HG02759 (cell line): ENCODE results near the gene MCRS1.
"Not testable (repeated sequence)": the region's sequence is repeated elsewhere in the genome, so short reads cannot be mapped to it uniquely, and the experiment has no call there.

ENCODE experiments used
- ATAC-seq: cut with Tn5 transposase; IDR thresholded peaks from one replicate; pipeline ENCODE4 v1.9.1; 2021; ENCODE audit warnings: mild to moderate bottlenecking, moderate library complexity; ENCODE audit not compliant: unreplicated experiment

The MCRS1 gene

DNA sequence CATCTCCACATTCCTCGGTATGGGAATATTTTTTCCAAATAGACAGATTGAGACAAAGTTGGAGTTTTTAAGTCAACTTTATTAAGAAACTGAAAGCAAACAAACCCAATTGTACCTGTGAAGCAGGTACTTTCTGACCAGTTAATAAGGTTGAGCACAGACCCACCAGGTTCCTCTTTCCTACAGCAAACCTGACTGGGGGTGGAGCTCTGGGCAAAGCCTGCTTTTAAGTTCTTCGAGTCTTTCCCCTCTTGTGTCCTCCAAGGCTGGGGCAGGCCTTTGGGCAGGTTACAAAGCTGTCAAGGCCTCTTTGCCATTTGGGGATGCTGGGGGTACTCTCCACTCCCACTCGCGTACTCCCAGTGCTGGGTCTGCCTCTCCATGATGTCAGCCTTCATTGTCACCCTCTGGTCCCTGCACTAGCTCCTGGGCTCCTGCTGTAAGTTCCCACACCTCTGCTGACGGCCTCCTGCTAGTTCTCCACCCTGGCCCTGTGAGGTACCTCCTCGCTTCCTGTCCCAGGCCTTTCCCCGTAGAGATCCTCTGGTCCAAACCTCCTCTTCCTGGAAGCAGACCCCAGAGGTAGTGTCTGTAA is 25.9 kb downstream of the MCRS1 start:
- ATAC-seq, result no peak

- no peak for ATAC-seq
These were observed 26.6 kb downstream of the MCRS1 start for GRCh38 chr12:49541140-49541861.

DNA sequence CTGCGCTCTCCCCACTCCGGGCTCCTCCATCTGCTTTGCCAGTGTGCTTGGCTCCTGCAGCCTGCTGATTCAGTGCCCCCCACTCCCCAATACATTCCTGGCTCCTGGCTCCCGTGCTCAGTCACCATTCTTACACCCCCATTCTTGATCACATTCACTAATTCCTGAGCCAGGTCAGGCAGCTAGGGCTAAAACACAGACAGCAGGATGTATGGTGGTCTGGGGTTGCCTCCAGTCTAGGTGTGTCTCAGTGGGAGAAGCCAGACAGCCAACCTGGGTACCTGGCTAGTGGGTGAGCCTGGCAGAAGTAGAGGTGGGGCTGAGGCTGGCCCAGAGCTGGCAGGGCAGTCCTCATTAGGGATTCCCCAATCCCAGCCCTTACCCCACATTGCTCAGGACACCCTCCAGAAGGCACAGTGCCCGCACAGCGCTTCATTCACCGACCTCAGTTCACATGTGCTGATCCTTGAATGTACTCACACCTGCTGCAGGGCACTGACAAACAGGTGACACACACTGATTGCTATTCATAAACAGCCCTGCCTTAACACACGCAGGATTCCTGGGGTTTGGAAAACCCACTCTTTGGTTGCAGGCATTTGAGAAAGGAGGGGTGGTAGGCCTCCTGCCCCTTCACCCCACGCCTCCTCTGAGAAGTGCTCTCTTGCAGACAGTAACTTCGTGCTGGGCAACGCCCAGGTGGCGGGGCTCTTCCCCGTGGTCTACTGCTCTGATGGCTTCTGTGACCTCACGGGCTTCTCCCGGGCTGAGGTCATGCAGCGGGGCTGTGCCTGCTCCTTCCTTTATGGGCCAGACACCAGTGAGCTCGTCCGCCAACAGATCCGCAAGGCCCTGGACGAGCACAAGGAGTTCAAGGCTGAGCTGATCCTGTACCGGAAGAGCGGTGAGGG is 27.5 kb downstream of the MCRS1 start:
- ATAC-seq, result no peak

- no peak for ATAC-seq
These were observed 28.3 kb downstream of the MCRS1 start for GRCh38 chr12:49539406-49540228.

DNA sequence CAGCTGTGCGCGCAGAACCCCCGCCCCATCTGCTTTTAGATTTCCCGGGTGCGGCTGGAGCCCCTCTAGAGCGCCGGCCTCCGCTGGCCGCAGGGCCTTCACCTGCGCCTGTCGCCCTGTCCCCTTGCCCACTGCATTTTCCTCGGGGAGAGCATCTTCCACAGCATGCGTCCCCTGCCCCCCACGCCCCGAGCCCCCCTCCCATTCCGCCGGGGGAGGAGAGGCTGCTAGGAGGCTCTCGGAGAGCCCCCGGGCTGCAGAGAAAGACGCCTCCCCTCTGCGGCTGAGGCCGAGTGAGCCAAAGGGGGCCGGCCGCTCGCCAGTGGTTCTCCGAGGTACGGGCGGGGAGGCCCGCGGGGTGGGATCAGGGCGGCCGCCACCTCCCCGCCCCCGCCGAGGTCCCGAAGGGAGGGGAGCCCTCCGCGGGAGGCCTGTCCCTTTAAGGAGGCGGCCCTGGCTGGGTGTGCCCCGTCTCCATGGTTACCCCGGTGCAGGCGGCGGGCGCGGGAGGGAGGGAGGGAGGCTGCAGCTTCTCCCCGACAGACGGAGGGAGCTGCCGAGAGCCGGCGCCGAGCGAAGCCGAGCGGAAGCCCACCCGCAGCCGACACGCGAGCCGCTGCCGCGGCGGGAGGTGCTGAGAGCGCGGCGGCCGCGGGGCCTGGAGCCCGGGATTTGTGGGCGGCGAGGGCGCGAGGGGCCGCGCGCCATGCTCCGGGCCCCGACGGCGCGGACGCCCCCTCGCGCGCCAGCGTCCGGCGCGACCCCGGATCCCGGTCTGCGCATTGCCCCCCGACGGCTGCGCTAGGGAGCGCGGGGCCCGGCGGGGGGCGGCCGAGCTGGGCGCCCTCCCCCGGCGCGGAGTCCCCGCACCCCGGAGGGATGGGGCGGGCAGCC is 29.2 kb downstream of the MCRS1 start, which contains the start of gene KCNH3:
Gene KCNH3, plus strand, starts transcription at position 521 of the 894 bp plus-strand sequence. CDS start 387 bp downstream, outside the sequence.
- ATAC-seq, result peak; percentile 73

DNA sequence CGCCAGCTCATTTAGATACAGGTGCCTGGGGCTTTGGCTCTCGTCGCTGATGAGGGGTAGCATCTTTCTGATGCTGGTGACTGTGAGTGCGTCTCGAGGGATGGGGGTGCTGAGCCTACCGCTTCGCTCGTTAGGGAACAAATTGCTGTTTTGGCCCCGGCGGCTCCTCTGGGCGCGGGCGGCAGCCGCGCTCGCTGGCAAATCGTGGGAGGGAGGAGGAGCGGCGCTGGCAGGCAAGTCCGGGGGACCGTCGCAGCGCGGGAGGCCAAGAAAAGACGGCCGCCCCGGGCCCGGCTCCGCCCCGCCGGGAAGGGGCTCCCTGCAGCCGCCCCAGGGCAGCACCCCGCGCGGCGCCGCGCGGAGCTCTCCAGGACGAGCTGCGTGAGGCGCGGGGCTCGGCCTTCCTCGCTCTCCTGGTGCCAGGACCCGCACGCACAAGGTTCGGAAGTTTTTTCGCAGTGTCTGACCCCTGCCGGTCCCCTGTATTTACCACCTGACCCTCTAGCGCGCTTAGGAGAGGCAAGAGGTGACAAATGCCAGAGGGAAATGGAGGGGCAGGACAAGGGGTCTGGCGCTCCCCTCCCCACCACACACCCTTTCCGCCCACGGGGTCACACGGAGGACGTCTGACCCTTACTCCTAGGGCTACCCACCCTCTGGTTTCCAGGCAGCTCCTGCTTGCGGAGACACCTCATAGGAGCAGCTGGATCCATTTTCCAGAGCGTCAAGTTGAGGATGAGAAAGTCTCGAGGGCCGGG is 30.0 kb downstream of the MCRS1 start:
- ATAC-seq, result no peak

- ATAC-seq, result no peak
These were observed 30.7 kb downstream of the MCRS1 start for GRCh38 chr12:49537231-49537751.

GRCh38 chr12:49536526-49537071 is 31.3 kb downstream of the MCRS1 start:
- ATAC-seq, result no peak

- no peak for ATAC-seq
These were observed 31.9 kb downstream of the MCRS1 start for GRCh38 chr12:49535921-49536525.

- ATAC-seq, result no peak
These were observed 33.1 kb downstream of the MCRS1 start for GRCh38 chr12:49534731-49535278.

DNA sequence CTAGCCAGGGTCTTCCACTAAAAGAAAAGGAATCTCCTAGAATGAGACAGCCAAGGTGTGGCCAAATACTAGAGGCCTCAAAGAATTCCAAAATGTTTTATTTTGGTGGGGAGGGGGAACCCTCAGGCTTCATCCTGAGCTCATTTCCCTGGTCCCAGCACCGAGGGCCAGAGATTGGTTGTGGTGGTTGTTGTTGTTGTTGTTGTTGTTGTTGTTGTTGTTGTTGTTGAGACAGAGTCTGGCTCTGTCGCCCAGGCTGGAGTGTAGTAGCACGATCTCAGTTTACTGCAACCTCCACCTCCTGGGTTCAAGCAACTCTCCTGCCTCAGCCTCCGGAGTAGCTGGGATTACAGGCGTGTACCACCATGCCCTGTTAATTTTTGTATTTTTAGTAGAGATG is 33.8 kb downstream of the MCRS1 start:
- not testable (repeated sequence) for ATAC-seq

- no peak for ATAC-seq
These were observed 34.6 kb downstream of the MCRS1 start for GRCh38 chr12:49533331-49533730.

DNA sequence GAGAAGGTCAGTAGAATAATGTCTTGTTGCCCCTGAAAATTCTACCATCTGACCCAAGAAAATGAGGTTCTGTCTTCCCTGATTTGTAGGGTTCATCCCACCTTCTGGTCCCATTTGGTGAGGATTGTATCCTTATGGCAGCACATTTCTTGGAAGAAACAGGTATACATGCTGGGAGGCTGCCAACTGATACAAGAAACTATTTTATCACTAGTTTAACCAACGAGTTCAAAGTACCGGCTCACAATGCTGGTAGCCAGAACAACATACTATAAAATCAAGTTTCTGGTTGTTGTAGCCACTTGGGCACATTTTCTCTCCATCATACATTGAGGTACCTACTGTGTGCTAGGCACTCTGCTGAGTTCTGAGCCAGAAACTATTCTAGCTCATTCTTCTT is 36.2 kb downstream of the MCRS1 start:
- ATAC-seq, result no peak

- ATAC-seq, result no peak
These were observed 38.5 kb downstream of the MCRS1 start for GRCh38 chr12:49529414-49529813.

GRCh38 chr12:49527361-49528130 is 40.4 kb downstream of the MCRS1 start:
- no peak for ATAC-seq

- no peak for ATAC-seq
These were observed 42.0 kb downstream of the MCRS1 start for GRCh38 chr12:49525942-49526341.
